Glomerular endothelial cell (primary cell): Measurements from ENCODE around the gene OR2T29. TPM values are rescaled to one million over a fixed set of nuclear protein-coding genes. Genes with fewer than 3 reads are reported as not detected.
"Not testable (repeated sequence)": the region's sequence is repeated elsewhere in the genome, so short reads cannot be mapped to it uniquely, and the experiment has no call there.

Source experiments
- DNase-seq: peaks from one replicate; pipeline ENCODE4 v3.0.0-alpha.2; 2011; ENCODE audit warnings: low read depth, low spot score; ENCODE audit errors: extremely low read depth
- total RNA-seq: library from RNA; depleted of rRNA; stranded (reverse); fragments of >200 nt; gene quantifications from 2 replicates; pipeline ENCODE4 v1.2.3, GENCODE V29; 2015

The OR2T29 gene
- total RNA-seq, 1 donor from 2014 or later: not detected

- DNase-seq: no peak
Observed at GRCh38 chr1:248521856-248522255, 40.7 kb downstream of the OR2T29 start.

GRCh38 chr1:248510217-248510616 is 52.4 kb downstream of the OR2T29 start:
- not testable (repeated sequence) for DNase-seq

GRCh38 chr1:248507773-248508172 is 54.8 kb downstream of the OR2T29 start, which contains the start of gene OR2G6:
Gene OR2G6 (plus strand): TSS chr1:248508073. CDS start chr1:248521647, 13,574 bp downstream.
- not testable (repeated sequence) for DNase-seq

Other genes with a start within 250 kb of the OR2T29 start
- not detected in 2 replicates for gene OR2M7, start 238.2 kb downstream of the OR2T29 start, total RNA-seq
- not detected in 2 replicates for gene OR14C36, start 214.0 kb downstream of the OR2T29 start, total RNA-seq
- not detected in 2 replicates for gene OR2T4, start 201.1 kb downstream of the OR2T29 start, total RNA-seq
- gene OR2T6, start 187.0 kb downstream of the OR2T29 start, total RNA-seq: not detected in 2 replicates
- gene OR2T1, start 159.7 kb downstream of the OR2T29 start, total RNA-seq: not detected in 2 replicates
- not detected in 2 replicates for gene OR2T2, start 117.1 kb downstream of the OR2T29 start, total RNA-seq
- not detected in 2 replicates for gene OR2T3, start 89.4 kb downstream of the OR2T29 start, total RNA-seq
- not detected in 2 replicates for gene OR2T5, start 74.2 kb downstream of the OR2T29 start, total RNA-seq
- gene OR2G6, start 54.7 kb downstream of the OR2T29 start, total RNA-seq: not detected in 2 replicates
- gene OR2T34, start 12.0 kb upstream of the OR2T29 start, total RNA-seq: not detected in 2 replicates
- not detected in 2 replicates for gene OR2T10, start 34.9 kb upstream of the OR2T29 start, total RNA-seq
- not detected in 2 replicates for gene OR2T11, start 72.3 kb upstream of the OR2T29 start, total RNA-seq
- not detected in 2 replicates for gene OR2T35, start 82.5 kb upstream of the OR2T29 start, total RNA-seq
- gene OR2T27, start 92.8 kb upstream of the OR2T29 start, total RNA-seq: not detected in 2 replicates
- not detected in 2 replicates for gene OR14I1, start 140.0 kb upstream of the OR2T29 start, total RNA-seq
- not detected in 2 replicates for gene LYPD8, start 193.0 kb upstream of the OR2T29 start, total RNA-seq